K562 (cell line): ENCODE measurements around the gene SPATS2L. TPM values are rescaled to one million over a fixed set of nuclear protein-coding genes. Genes with fewer than 3 reads are reported as not detected.

ENCODE experiments used
- ATAC-seq: fragments of 200-7000 bp; cut with Tn5 transposase; 3 replicates; pipeline ENCODE4 v1.9.1; 2020; ENCODE audit warnings: moderate library complexity
- BruUV-seq: library from RNA; stranded (reverse); fragments of 400-500 nt; replicated peaks from 2 replicates; lab custom pipeline; 2021; lab: Mats Ljungman, UMichigan
- CTCF ChIA-PET: fragments of 300-600 bp; formaldehyde crosslinking; extraction: SDS; loops from one replicate; lab custom pipeline; 2021; ENCODE audit warnings: low intra/inter-chr PET ratio; lab: Yijun Ruan, JAX
- POLR2A ChIA-PET: fragments of 300-600, 350-650 bp; sonication (Branson Sonifier 250); formaldehyde crosslinking; extraction: SDS; loops from one replicate; lab custom pipeline; 2021; ENCODE audit warnings: antibody characterized with exemption, inconsistent platforms; lab: Yijun Ruan, JAX
- DNase-seq, 4 experiments: peaks; one replicate each; pipeline versions ENCODE4 v3.0.0 to v3.0.0-alpha.2; 2011 to 2018; ENCODE audit warnings: low spot score in 3 of 4, mixed read lengths in 3 of 4; ENCODE audit errors: extremely low read depth in 1 of 4
- FAIRE-seq: peaks from 2 replicates; lab custom pipeline; 2011; peaks lifted over from hg19 to GRCh38; lab: Jason Lieb, UNC
- H2AFZ ChIP-seq: 2 replicates; pipeline ENCODE4 v1.6.0; 2011; ENCODE audit warnings: low read depth, low read length, control low read depth, inconsistent platforms
- H3K27ac ChIP-seq: fragments of 200-600 bp; 3 replicates; pipeline ENCODE4 v1.8.0; 2011; ENCODE audit warnings: low read depth, mild to moderate bottlenecking, control low read depth, inconsistent platforms, low read length, moderate library complexity, mixed read lengths; ENCODE audit errors: extremely low read depth
- H3K27me3 ChIP-seq, 2 experiments: fragments of 300-600 bp in 1 of 2; 2 replicates in 1 of 2; 3 replicates in 1 of 2; pipeline versions ENCODE4 v1.6.0 to v1.8.0; 2011; ENCODE audit warnings: inconsistent platforms in 2 of 2, low read length in 2 of 2, mild to moderate bottlenecking in 1 of 2, mixed read lengths in 1 of 2, moderate library complexity in 1 of 2; ENCODE audit not compliant: control insufficient read depth in 2 of 2, insufficient read depth in 2 of 2
- H3K36me3 ChIP-seq: fragments of 300-600 bp; 3 replicates; pipeline ENCODE4 v1.8.0; 2011; ENCODE audit warnings: mild to moderate bottlenecking, low read length, inconsistent platforms; ENCODE audit not compliant: control insufficient read depth, insufficient read depth
- H3K4me1 ChIP-seq, 2 experiments: fragments of 200-600 bp in 1 of 2; replicated peaks in 1 of 2; 2 replicates in 1 of 2; 3 replicates in 1 of 2; pipeline versions ENCODE4 v1.5.1 to v1.8.0; 2011; ENCODE audit warnings: inconsistent platforms in 2 of 2, low read length in 2 of 2, mild to moderate bottlenecking in 1 of 2, mixed read lengths in 1 of 2, moderate library complexity in 1 of 2; ENCODE audit not compliant: control insufficient read depth in 2 of 2, insufficient read depth in 2 of 2
- H3K4me2 ChIP-seq: 2 replicates; pipeline ENCODE4 v1.6.1; 2011; ENCODE audit warnings: low read length, control low read depth, inconsistent platforms, mixed read lengths; ENCODE audit not compliant: insufficient read depth
- H3K4me3 ChIP-seq: fragments of 200-600 bp; sonication (generic), shearing (Covaris generic); 2 replicates; pipeline ENCODE4 v1.5.1; 2016; ENCODE audit warnings: control low read depth, inconsistent platforms
- H3K79me2 ChIP-seq: fragments of 200-600 bp; 3 replicates; pipeline ENCODE4 v1.8.0; 2011; ENCODE audit warnings: low read length, inconsistent platforms; ENCODE audit not compliant: control insufficient read depth, insufficient read depth
- H3K9ac ChIP-seq, 2 experiments: 2 replicates each; pipeline versions ENCODE4 v1.6.0 to v1.6.1; 2011; ENCODE audit warnings: low read depth in 2 of 2, low read length in 2 of 2, control low read depth in 1 of 2, inconsistent platforms in 1 of 2, mild to moderate bottlenecking in 1 of 2, mixed read lengths in 1 of 2; ENCODE audit not compliant: insufficient read depth in 1 of 2
- H3K9me1 ChIP-seq: one replicate; pipeline ENCODE4 v1.6.0; 2011; ENCODE audit warnings: inconsistent platforms, mild to moderate bottlenecking, low read length, moderate library complexity; ENCODE audit not compliant: control insufficient read depth, insufficient read depth
- H3K9me3 ChIP-seq: replicated peaks from 2 replicates; pipeline ENCODE4 v1.5.1; 2011; ENCODE audit warnings: low read depth, low read length, inconsistent platforms; ENCODE audit not compliant: control insufficient read depth, insufficient read depth
- H4K20me1 ChIP-seq: replicated peaks from 2 replicates; pipeline ENCODE4 v1.6.1; 2011; ENCODE audit warnings: low read length, inconsistent platforms, mixed read lengths; ENCODE audit not compliant: control insufficient read depth, insufficient read depth
- BDP1 ChIP-seq: IDR thresholded peaks from 3 replicates; pipeline ENCODE4 v1.6.1; 2011; ENCODE audit not compliant: insufficient read length, insufficient read depth
- GABPA ChIP-seq: fragments of 200-800 bp; sonication (Bioruptor generic); conservative IDR thresholded peaks from 2 replicates; pipeline ENCODE4 v1.6.1; 2016; ENCODE audit warnings: low read depth, missing genetic modification characterization, missing compliant biosample characterization
- JUN ChIP-seq, 2 experiments: sonication (generic) in 1 of 2; formaldehyde crosslinking in 1 of 2; IDR thresholded peaks; 2 replicates each; pipeline versions ENCODE4 v1.6.1 to v1.8.0; 2012 to 2022; ENCODE audit warnings: borderline replicate concordance in 2 of 2, mild to moderate bottlenecking in 2 of 2, improper control_type of control experiment in 1 of 2, low read depth in 1 of 2, low read length in 1 of 2, missing genetic modification reagents in 1 of 2
- MAZ ChIP-seq, 2 experiments: fragments of 450-650 bp in 1 of 2; sonication (generic) in 1 of 2; formaldehyde crosslinking; IDR thresholded peaks in 1 of 2; conservative IDR thresholded peaks in 1 of 2; 2 replicates each; pipeline versions ENCODE4 v1.4.0 to v1.5.0; 2020; ENCODE audit warnings: mild to moderate bottlenecking in 1 of 2, missing genetic modification reagents in 1 of 2
- MTF1 ChIP-seq: fragments of 250-450 bp; sonication (Bioruptor Pico); IDR thresholded peaks from 2 replicates; pipeline ENCODE4 v1.9.0; 2021; ENCODE audit warnings: moderate library complexity, mild to moderate bottlenecking, inconsistent platforms, borderline replicate concordance
- RBM15 ChIP-seq: fragments of 200-400 bp; formaldehyde crosslinking; IDR thresholded peaks from 2 replicates; pipeline ENCODE4 v1.6.1; 2018; ENCODE audit warnings: mild to moderate bottlenecking, low read length, moderate library complexity; ENCODE audit not compliant: insufficient read depth
- RNF2 ChIP-seq: sonication (generic); IDR thresholded peaks from 2 replicates; pipeline ENCODE4 v1.6.1; 2016
- TRIM28 ChIP-seq: fragments of 450-650 bp; IDR thresholded peaks from 2 replicates; pipeline ENCODE4 v1.6.1; 2017
- ZNF146 ChIP-seq: IDR thresholded peaks from one replicate; pipeline ENCODE4 v1.6.1; 2018; ENCODE audit warnings: missing compliant biosample characterization; ENCODE audit not compliant: unreplicated experiment
- ZNF707 ChIP-seq: fragments of 250-450 bp; sonication (Bioruptor Pico); conservative IDR thresholded peaks from 2 replicates; pipeline ENCODE4 v1.8.0; 2022; ENCODE audit warnings: inconsistent platforms, mild to moderate bottlenecking, moderate library complexity
- ZNF77 ChIP-seq: fragments of 250-450 bp; sonication (Bioruptor Pico); IDR thresholded peaks from 2 replicates; pipeline ENCODE4 v1.5.0; 2020
- WGBS: fragments of 100-300 bp; shearing (Covaris generic); methylation state at CpG from one replicate; pipeline ENCODE4 v1.1.6; 2016; ENCODE audit warnings: low coverage, mixed read lengths; ENCODE audit not compliant: insufficient coverage; ENCODE audit errors: missing lambda C conversion rate; 5-methylcytosine and 5-hydroxymethylcytosine counted together
- in situ Hi-C: fragments of 300-500 bp; cut with MboI; formaldehyde crosslinking; loops from 4 replicates; pipeline ENCODE4 v1.15.0; 2018; ENCODE audit warnings: inconsistent platforms, mixed read lengths
- intact Hi-C: fragments of 100-400 bp; cut with micrococcal nuclease; formaldehyde crosslinking; loops from 2 replicates; pipeline ENCODE4 v1.14.2; 2022
- polyA plus RNA-seq, 8 experiments: library from polyadenylated mRNA; depleted of rRNA in 4 of 8; stranded (reverse) in 5 of 8; unstranded in 3 of 8; fragments of >200 nt; fragmentation: Nextera tagmentation in 2 of 8; fragmentation: Illumina TruSeq in 1 of 8; extraction: Ambion mirVana in 2 of 8; extraction: Trizol in 1 of 8; gene quantifications; 2 replicates each; pipeline versions ENCODE4 v1.2.1 to v1.2.3, GENCODE V29; 2011 to 2014; ENCODE audit warnings: inconsistent platforms in 1 of 8, missing spikeins in 1 of 8
- total RNA-seq, 7 experiments: library from RNA; depleted of rRNA in 6 of 7; stranded (reverse); fragments of >200 nt in 6 of 7; fragmentation: Illumina TruSeq in 2 of 7; extraction: Trizol in 2 of 7; gene quantifications; 2 replicates each; pipeline versions ENCODE4 v1.2.1 to v1.2.3, GENCODE V29; 2011 to 2021; ENCODE audit warnings: low replicate concordance in 1 of 7
- TF ChIP-seq, protein P1 (sequence below): IDR thresholded peaks from 2 replicates; pipeline ENCODE4 v1.6.1; 2014; ENCODE audit warnings: antibody characterized with exemption
- TF ChIP-seq, protein P2 (sequence below): fragments of 450-650 bp; formaldehyde crosslinking; IDR thresholded peaks from 2 replicates; pipeline ENCODE4 v1.4.0; 2020; ENCODE audit warnings: mild to moderate bottlenecking, mixed read lengths

Gene SPATS2L
- total and polyA plus RNA-seq, 9 of the 15 experiments (the other 6 are each of a cell fraction or from before 2014, with no cell fraction given), result 11.3 to 41.5 (median 24.9) TPM

DNA sequence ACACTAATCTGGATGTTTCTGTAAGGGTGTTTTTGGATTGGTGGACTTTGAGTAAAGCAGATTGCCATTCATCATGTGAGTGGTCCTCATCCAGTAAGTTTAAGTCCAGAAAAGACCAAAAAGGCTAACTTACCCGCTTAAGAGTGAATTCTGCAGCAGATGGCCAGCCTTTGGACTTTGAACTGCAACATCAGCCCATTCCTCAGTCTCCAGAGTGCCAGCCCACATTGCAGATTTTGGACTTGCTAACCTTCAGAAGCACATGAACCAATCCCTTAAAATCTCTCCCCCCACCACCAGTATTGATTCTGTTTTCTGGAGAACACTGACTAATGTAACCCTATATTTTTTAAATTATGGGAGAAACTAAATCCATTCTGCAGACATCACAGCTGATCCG lies 30.0 kb upstream of the SPATS2L start:
- Histone ChIP-seq H4K20me1 (no peaks in the 10 kb centered on the region), H3K27me3 (no peaks in the 10 kb centered on the region), H3K36me3 (no peaks in the 10 kb centered on the region), H2AFZ (no peak overlapping the region), H3K4me1 (0 out of 5 replicates have a peak, but pooled peaks cover 0 to 4% of the 10 kb centered on the region in 2 experiments), H3K9me1 (no peaks in the 10 kb centered on the region), H3K4me2 (no peak overlapping the region), H3K9me3 (no peaks in the 10 kb centered on the region), H3K9ac (no peak overlapping the region), H3K79me2 (no peaks in the 10 kb centered on the region), H3K4me3 (no peak overlapping the region), H3K27ac (no peak overlapping the region)
- CTCF ChIA-PET, result no interaction called here
- intact Hi-C loops, result no loop called here
- no peak for FAIRE-seq
- no peak for DNase-seq
- 0% methylated on average over 2 of the region's 2 CpGs for WGBS
- BruUV-seq, result no TSS peak
- no peak for ATAC-seq
- in situ Hi-C loops, result no loop called here
- TF ChIP-seq, protein P1, sequence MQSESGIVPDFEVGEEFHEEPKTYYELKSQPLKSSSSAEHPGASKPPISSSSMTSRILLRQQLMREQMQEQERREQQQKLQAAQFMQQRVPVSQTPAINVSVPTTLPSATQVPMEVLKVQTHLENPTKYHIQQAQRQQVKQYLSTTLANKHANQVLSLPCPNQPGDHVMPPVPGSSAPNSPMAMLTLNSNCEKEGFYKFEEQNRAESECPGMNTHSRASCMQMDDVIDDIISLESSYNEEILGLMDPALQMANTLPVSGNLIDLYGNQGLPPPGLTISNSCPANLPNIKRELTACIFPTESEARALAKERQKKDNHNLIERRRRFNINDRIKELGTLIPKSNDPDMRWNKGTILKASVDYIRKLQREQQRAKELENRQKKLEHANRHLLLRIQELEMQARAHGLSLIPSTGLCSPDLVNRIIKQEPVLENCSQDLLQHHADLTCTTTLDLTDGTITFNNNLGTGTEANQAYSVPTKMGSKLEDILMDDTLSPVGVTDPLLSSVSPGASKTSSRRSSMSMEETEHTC, result no peak
- TF ChIP-seq BDP1 (no peak), MTF1 (CRISPR knock-in tag) (no peak)
- POLR2A ChIA-PET, result no interaction called here

GRCh38 chr2:200278694-200279316 lies 27.7 kb upstream of the SPATS2L start:
- ChIA-PET CTCF (no interaction called here), POLR2A (no interaction called here)
- Histone ChIP-seq H3K4me3 (no peak overlapping the region), H3K27me3 (no peaks in the 10 kb centered on the region), H3K4me1 (0 out of 5 replicates have a peak, but pooled peaks cover 0 to 4% of the 10 kb centered on the region in 2 experiments), H3K9me1 (no peaks in the 10 kb centered on the region), H4K20me1 (no peaks in the 10 kb centered on the region), H3K4me2 (no peak overlapping the region), H2AFZ (no peak overlapping the region; the same call in 1 of the 2 replicates), H3K9ac (no peak overlapping the region), H3K27ac (no peak overlapping the region), H3K36me3 (no peaks in the 10 kb centered on the region), H3K9me3 (no peaks in the 10 kb centered on the region), H3K79me2 (no peaks in the 10 kb centered on the region)
- no peak for TF ChIP-seq RNF2
- no peak for TF ChIP-seq JUN (IDR thresholded peaks at IDR 0.05; ENCODE audit: borderline replicate concordance, low read depth, low read length)
- TF ChIP-seq JUN (CRISPR knock-in tag; IDR thresholded peaks at IDR 0.05; ENCODE audit: borderline replicate concordance), result no peak
- TF ChIP-seq GABPA (tag), result no peak
- TF ChIP-seq, protein P2, sequence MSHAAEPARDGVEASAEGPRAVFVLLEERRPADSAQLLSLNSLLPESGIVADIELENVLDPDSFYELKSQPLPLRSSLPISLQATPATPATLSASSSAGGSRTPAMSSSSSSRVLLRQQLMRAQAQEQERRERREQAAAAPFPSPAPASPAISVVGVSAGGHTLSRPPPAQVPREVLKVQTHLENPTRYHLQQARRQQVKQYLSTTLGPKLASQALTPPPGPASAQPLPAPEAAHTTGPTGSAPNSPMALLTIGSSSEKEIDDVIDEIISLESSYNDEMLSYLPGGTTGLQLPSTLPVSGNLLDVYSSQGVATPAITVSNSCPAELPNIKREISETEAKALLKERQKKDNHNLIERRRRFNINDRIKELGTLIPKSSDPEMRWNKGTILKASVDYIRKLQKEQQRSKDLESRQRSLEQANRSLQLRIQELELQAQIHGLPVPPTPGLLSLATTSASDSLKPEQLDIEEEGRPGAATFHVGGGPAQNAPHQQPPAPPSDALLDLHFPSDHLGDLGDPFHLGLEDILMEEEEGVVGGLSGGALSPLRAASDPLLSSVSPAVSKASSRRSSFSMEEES (CRISPR knock-in tag), result no peak
- TF ChIP-seq RBM15, result no peak
- no peak for TF ChIP-seq ZNF146 (CRISPR knock-in tag)
- TF ChIP-seq MAZ (CRISPR knock-in tag; conservative IDR thresholded peaks at IDR 0.05 in 1 of 2, IDR thresholded peaks at IDR 0.05 in 1 of 2), result no peak
- TF ChIP-seq ZNF707 (CRISPR knock-in tag), result no peak
- TF ChIP-seq TRIM28, result no peak
- no peak for TF ChIP-seq ZNF77 (CRISPR knock-in tag)
- 4% methylated on average over 6 of the region's 6 CpGs for WGBS
- in situ Hi-C loops, result no loop called here
- no peak for FAIRE-seq
- no peak for ATAC-seq
- intact Hi-C loops, result no loop called here
- BruUV-seq, result no TSS peak
- no peak for DNase-seq
